ENCODE data around the gene KLKB1. TPM values are rescaled to one million over a fixed set of nuclear protein-coding genes. Genes with fewer than 3 reads are reported as not detected.
"Not testable (repeated sequence)": the region's sequence is repeated elsewhere in the genome, so short reads cannot be mapped to it uniquely, and the experiment has no call there.

KLKB1 gene
- total RNA-seq, 2 donors from 2014 or later: 0.27 to 0.50 TPM

DNA sequence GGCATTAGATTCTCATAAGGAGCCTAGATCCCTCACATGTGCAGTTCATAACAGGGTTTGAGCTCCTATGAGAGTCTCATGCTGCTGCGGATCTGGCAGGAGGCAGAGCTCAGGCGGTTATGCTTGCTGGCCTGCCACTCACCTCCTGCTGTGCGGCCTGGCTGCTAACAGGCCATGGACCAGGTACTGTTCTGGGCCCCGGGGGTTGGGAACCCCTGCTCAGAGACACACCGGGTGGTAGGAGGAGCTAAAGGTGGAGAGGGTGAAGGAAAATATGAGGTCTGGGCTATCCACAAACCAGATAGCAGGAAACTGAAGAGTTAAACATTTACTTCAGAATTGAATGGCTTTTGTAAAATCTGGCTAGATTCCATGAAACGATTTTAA is 32.8 kb downstream of the KLKB1 start:
- H3K9ac ChIP-seq (ENCODE audit: low read depth in 2 of 2, low read length in 2 of 2): no peak overlapping the region
- TF ChIP-seq CTCF (IDR thresholded peaks at IDR 0.05): no peak
- no peaks in the 10 kb centered on the region for H3K4me1 ChIP-seq
- no peaks in the 10 kb centered on the region for H3K27me3 ChIP-seq
- no peak overlapping the region for H3K27ac ChIP-seq
- no peaks in the 10 kb centered on the region for H3K9me3 ChIP-seq
- no peaks in the 10 kb centered on the region for H3K36me3 ChIP-seq
- intact Hi-C loops (cut with DNase I): no loop called here
- DNase-seq: no peak
- no peak overlapping the region for H3K4me3 ChIP-seq

- Histone ChIP-seq H3K4me3 (no peak overlapping the region), H3K36me3 (no peaks in the 10 kb centered on the region), H3K9me3 (no peaks in the 10 kb centered on the region), H3K27me3 (no peaks in the 10 kb centered on the region), H3K9ac (ENCODE audit: low read depth in 2 of 2, low read length in 2 of 2) (no peak overlapping the region), H3K4me1 (no peaks in the 10 kb centered on the region), H3K27ac (no peak overlapping the region)
- no peak for TF ChIP-seq CTCF (IDR thresholded peaks at IDR 0.05)
- no peak for DNase-seq
- intact Hi-C loops (cut with DNase I): no loop called here
Measured at GRCh38 chr4:186260504-186261448, 33.5 kb downstream of the KLKB1 start.

GRCh38 chr4:186264660-186265059 is 37.4 kb downstream of the KLKB1 start:
- Histone ChIP-seq H3K9ac (ENCODE audit: low read depth in 2 of 2, low read length in 2 of 2) (no peak overlapping the region), H3K27ac (no peak overlapping the region), H3K4me1 (no peaks in the 10 kb centered on the region), H3K4me3 (no peak overlapping the region), H3K9me3 (no peaks in the 10 kb centered on the region), H3K27me3 (no peaks in the 10 kb centered on the region), H3K36me3 (no peaks in the 10 kb centered on the region)
- DNase-seq: no peak
- intact Hi-C loops (cut with DNase I): no loop called here
- no peak for TF ChIP-seq CTCF (IDR thresholded peaks at IDR 0.05)

DNA sequence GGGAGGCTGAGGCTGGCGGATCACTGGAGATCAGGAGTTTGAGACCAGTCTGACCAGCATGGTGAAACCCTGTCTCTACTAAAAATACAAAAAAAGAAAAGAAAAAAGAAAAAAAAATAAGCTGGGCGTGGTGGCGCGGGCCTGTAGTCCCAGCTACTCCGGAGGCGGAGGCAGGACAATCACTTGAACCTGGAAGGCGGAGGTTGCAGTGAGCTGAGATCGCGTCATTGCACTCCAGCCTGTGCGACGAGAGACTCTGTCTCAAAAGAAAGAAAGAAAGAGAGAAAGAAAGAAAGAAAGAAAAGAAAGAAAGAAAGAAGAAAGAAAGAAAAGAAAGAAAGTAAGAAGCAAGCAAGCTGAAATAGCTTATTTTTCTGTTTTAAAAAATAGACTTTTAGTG is 37.9 kb downstream of the KLKB1 start:
- intact Hi-C loops (cut with DNase I); H3K27me3 ChIP-seq; H3K4me1 ChIP-seq; DNase-seq; H3K36me3 ChIP-seq; H3K9ac ChIP-seq (ENCODE audit: low read depth in 2 of 2, low read length in 2 of 2); H3K9me3 ChIP-seq; H3K27ac ChIP-seq; H3K4me3 ChIP-seq: not testable (repeated sequence)

- intact Hi-C loops (cut with DNase I): no loop called here
- Histone ChIP-seq H3K27ac (no peak within 1 kb of the TSS), H3K27me3 (no peaks in the 10 kb centered on the region), H3K9ac (ENCODE audit: low read depth in 2 of 2, low read length in 2 of 2) (no peak within 1 kb of the TSS), H3K36me3 (no peaks in the 10 kb centered on the region), H3K4me1 (no peaks in the 10 kb centered on the region), H3K9me3 (no peaks in the 10 kb centered on the region), H3K4me3 (no peak within 1 kb of the TSS)
- TF ChIP-seq CTCF (IDR thresholded peaks at IDR 0.05): no peak
- no peak for DNase-seq
Measured at GRCh38 chr4:186265683-186266652, 38.7 kb downstream of the KLKB1 start, which contains the start of gene F11. Gene F11 (plus strand): TSS chr4:186266189. CDS start chr4:186267137, 948 bp downstream.

Measured in colonic mucosa (tissue), 4 donors.